ENCODE results near the gene SMC1A.

Gene SMC1A

DNA sequence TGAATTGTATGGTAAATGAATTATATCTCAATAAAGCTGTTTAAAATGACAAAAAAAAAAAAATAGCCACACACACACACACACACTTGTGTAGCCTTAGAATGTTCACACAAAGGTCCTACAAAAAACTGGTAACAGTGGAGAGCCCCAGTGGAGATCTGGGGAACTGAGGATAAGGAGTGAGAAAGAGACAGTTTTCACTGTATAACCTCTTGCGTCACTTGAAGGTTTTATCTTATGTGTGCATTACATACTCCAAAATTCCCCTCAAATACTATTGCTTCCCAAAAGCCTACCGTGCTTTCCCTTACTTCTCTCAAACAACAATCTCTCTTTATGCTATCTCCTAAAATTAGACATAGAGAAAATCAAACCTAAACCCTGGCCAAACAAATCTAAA, 67.8 kb downstream of the SMC1A start:
- intact Hi-C loops (cut with DNase I), result no loop called here
- no peak for DNase-seq

DNA sequence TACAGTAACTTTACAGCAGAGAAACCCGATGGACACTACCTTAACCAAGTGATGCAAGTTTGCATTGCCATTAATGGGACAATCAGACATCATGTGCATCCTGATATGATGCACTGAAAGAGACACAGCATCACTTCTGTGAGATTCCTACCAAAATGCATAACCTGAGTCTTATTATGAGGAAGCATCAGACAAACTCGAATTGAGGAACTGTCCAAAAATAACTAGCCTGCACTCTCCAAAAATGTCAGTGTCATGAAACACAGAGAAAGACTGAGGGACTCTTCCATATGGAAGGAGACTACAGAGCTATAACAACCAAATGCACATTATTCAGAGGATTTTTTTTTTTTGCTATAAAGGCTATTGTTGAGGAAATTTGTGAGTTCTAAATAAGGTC, 74.5 kb downstream of the SMC1A start:
- intact Hi-C loops (cut with DNase I), result no loop called here
- no peak for DNase-seq

DNA sequence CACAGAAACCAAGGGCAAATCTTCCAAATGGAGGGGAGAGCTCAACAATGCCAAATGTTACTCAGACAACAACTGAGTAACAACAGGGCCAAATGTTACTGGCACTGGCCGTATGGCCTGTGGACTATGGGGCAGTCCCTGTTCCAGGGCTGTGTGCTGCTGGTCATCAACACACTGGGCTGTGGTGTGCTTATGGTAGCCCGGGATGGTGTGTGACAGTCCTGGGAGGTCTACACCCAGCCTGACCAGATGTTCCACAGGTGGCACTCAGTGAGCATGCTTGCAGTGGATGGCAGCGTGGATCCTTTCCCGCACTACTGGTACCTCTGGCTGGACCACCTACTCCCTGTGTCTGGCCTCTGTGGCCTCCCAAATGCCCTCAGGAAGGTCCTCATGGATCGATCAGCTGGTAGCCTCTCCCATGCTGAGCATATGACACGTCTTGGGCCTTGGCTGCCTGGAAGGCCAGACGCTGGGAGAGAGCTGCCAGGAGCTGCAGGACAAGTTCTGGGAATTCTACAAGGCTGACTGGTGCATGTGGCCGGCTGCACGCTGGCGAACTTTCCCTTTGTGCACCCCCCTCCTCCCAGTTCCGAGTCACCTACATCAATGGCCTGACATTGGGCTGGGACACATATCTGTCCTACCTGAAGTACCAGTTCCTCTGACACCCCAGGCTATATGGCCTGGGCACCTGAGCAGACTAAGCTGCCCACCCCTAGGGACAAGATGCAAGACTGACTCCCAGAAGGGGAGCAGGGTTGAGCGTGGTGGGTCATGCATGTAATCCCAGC, 81.4 kb downstream of the SMC1A start:
- intact Hi-C loops (cut with DNase I), result no loop called here
- DNase-seq, result no peak

DNA sequence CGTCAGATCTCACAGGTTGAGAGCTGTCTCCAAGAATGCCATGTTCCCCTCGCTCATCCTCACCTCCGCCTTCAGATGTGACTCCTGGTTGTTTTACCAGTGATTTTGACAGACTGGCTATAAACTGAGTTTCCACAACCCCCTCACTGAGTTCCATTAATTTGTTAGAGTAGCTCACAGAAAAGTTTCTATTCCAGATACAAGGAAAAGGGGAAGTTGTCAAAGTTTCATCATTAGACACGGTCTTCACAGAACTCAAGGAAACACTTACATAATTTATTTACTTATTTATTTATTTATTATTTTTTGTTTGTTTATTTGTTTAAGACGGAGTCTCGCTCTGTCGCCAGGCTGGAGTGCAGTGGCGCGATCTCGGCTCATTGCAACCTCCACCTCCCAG, 85.4 kb downstream of the SMC1A start:
- no peak for DNase-seq
- intact Hi-C loops (cut with DNase I), result no loop called here

DNA sequence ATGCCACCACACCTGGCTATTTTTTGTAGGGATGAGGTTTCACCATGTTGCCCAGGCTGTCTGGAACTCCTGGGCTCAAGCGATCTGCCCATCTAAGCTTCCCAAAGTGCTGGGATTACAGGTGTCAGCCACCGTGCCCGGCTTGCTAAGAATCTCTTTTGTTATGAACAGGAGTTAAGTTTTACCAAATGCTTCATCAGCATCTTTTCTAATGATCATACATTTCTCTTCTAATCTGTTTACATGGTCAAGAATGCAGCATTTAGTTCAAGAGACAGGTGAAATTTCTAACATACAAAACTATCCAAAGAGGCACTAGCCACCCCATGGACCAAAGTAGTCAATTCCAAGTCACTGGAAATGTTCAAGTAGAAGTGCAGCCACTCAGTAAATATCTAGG, 88.6 kb downstream of the SMC1A start:
- intact Hi-C loops (cut with DNase I), result no loop called here
- DNase-seq, result no peak

DNA sequence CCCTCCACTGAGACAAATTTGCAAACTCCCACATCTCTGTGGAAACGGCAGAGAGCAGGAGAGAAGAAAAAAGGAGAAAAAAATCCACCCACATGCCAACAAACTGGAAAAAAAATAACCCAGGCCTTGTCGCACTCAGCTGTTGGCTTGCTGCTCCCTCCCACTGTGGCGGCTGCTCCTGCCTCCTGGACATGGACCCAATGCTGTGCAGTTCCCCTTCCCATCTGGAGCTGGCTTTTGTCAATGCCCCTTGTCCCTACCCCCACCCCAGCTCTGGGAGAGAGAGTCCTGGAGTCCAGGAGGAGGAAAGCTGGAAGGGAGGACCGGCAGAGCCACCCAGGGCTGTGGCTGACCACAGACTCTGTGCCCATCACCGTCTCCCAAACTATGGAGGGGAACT, 90.2 kb downstream of the SMC1A start:
- intact Hi-C loops (cut with DNase I), result no loop called here
- DNase-seq, result peak in 2 of 10 donors; percentile 78 to 81

DNA sequence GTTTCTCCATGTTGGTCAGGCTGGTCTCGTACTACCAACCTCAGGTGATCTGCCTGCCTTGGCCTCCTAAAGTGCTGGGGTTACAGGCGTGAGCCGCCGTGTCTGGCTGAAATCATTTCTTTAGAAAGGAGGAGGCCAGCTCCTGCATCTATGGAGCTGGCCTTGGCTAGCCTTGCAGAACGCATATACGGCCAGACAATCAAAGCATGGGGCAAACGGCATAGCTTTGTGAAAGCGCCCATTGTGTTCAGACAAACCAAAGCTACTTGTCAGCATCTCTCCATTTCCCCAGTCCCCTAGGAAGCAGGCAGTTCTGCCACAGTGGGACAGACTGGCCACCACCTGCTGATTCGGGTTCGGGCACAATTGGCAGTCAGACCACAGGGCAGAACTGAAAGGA, 92.1 kb downstream of the SMC1A start:
- DNase-seq, result peak in 2 of 10 donors; percentile 24 to 74
- intact Hi-C loops (cut with DNase I), result loop anchor here (2.0 kb wide), 1 partner anchor 14 kb away; no protein-coding TSS in a partner anchor

DNA sequence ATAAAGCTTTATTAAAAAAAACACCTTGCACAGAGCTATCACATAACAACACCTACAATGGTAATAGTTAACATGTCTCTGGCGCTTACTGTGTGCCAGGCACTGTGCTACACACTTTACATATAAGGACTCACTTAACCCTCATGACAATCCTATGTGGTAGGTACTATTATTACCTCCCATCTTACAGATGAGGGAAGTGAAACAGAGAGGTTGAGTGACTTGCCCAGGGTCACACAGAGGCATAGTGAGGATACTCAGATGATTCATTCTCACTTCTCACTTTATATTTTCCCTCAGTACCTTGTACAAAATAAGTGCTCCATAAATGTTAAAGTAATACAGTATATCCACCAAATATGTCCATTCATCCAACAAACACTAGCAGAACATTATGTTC, 97.7 kb downstream of the SMC1A start:
- intact Hi-C loops (cut with DNase I), result no loop called here
- no peak for DNase-seq
